Measurements from ENCODE around the gene SLC25A18.
"Not testable (repeated sequence)": the region's sequence is repeated elsewhere in the genome, so short reads cannot be mapped to it uniquely, and the experiment has no call there.

Gene SLC25A18

DNA sequence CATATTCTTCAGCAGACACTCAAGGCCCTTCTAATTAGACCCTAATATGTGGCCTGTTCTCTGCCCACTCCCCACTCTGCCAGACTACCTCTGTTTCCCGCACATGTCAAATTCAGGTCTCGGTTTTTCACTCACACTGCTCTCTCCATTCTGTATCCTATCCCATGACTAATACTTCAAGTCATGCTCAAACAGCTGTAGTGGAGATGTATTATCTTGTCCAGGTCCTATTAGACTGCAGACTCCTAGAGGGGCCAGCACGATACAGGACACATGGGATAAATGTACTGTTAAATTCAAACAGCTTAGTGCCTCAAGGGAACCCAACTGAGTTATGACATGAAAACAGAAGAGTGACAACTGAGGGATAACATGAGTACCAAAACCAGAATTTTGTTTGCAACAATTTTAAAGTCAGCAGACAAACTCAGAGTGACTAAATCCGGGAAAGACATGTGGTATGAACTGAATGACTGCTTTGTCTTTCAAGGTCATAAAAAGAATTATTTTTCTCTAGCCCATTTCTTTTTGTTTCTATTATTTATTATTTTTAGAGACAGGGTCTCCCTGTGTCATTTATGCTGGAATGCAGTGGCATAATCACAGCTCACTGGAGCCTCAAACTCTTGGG lies 44.7 kb downstream of the SLC25A18 start:
- DNase-seq (ENCODE audit: low read depth): no peak

DNA sequence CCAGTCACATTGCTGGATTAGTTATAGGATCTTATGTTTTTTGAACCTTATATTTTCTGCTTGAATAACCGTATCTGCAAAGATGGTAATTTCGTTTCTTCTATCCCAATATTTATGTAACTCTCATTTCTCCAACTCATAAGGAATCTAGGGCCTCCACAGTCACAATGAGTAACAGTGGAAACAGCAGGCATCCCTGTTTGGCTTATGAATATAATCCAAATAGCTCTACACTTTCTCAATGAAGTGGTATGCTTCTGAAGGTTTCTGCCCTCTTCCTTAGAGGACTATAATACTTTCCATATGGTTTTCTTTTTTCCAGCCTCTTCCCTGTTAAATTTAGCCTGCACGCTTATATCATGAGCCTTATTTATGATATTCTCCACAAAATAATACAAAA lies 48.8 kb downstream of the SLC25A18 start:
- DNase-seq (ENCODE audit: low read depth): no peak

DNA sequence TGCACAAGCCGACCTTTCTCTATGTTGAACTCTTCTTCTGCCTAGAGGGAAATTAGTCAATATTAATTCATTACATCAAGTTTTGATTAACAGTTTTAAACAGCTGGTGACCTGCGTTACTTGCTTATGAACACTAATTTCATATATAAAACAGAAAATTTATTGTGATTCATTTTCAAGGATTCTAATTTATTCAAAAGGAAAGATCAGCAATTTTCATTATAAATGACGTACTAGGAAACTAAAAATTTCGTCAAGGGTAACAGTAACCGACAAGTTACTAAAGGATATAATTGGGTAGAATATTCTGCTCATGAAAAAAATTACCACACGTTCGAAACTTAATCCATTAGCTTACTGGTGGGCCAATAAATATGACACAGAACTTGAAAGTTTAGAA lies 50.0 kb downstream of the SLC25A18 start:
- DNase-seq (ENCODE audit: low read depth): no peak

DNA sequence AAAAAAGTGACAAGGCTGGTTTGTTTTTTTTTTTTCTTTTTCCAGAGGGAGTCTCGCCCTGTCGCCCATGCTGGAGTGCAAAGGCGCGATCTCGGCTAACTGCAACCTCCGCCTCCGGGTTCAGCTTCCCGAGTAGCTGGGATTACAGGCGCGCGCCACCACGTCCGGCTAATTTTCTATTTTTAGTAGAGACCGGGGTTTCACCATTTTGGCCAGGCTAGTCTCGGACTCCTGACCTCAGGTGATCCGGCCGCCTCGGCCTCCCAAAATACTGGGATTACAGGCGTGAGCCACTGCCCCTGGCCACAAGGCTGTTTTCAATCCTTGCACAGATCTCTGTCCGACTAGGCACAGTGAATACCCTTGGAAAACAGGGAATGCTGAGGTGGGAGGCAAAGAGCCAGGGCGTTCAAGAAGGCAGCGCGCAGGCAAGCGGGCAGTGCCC lies 64.7 kb downstream of the SLC25A18 start:
- DNase-seq (ENCODE audit: low read depth): no peak

DNA sequence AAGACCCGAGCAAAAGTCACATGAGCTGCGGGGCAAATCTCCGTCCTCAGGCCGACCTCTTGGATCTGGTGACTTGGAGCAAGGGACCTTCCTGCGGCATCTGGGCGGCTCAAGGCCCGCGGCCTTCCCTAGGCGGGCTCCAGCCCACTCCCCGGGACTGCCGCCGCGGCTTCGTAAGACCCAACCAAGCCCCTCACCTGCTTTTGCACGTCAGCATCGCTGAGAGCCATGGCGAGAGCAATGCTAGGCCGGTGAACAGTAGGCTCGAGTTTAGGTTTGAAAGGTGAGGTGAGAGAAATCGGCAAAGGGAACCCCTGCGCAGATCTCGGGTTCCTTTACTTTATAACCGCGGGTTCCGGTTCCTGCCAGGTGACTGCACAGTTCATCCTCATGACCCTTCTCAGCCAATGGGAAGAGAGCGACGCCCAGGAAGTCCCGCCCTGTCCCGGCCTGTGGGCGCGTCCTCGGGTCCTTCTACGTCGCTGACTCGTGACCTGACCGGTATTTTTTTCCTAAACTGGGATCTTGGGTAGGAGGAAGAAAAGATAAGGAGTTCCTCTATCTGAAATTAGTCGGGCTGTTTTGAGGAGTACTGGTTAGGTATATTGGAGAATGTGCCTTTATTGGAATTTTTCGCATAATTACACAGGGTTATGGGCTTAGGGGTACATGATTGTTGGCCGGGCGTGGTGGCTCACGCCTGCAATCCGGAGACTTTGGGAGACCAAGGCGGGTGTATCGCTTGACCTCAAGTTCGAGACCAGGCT lies 65.3 kb downstream of the SLC25A18 start, which contains the start of gene ATP6V1E1:
Gene ATP6V1E1 (minus strand): TSS at position 344 of the 767 bp plus-strand sequence. CDS start 114 bp downstream, at position 230.
- peak; percentile 93 for DNase-seq (ENCODE audit: low read depth)

DNA sequence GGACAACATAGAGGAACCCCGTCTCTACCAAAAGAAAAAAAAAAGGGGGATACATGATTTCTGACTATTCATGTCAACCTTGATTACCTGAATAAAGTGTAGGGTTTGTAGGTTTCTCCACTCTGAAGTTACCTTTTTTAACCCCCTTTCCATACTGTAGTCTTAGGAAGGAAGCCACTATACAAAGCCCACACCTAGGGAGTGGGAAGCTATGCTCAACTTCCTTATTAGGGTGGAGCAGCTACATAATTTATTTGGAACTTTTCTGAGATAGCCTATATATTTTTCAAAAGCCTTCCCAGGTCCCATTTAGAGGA lies 65.8 kb downstream of the SLC25A18 start:
- DNase-seq (ENCODE audit: low read depth): no peak

DNA sequence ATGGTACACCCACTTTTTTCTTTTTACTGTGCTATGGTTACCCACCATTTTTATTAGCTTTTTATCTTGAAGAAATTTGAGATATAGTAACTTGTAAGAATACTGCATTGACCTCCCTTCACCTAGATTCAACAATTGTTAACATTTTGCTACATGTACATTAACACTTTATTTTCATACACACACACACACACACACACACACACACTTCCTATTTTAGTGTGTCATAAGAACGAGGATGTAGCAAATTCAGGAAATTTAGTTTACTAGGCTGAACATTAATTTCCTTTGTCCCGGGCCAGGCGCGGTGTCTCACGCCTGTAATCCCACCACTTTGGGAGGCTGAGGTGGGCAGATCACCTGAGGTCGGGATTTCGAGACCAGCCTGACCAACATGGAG lies 66.3 kb downstream of the SLC25A18 start:
- DNase-seq (ENCODE audit: low read depth): no peak

DNA sequence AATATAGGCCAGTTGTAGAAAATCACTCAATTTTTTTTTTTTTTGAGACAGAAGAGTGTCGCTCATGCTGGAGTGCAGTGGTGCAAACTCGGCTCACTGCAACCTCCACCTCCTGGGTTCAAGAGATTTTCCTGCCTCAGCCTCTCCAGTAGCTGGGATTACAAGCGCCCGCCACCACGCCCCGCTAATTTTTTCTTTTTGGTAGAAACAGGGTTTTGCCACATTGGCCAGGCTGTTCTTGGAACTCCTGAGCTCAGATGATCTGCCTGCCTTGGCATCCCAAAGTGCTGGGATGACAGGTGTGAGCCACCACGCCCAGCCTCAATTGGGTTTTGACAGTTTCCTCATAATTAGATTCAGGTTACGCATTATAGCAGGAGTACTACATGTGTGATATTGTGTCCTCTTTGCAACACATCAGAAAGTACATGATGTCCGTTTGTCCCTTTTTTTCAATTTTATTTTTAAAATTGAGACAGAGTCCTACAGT lies 67.8 kb downstream of the SLC25A18 start:
- DNase-seq (ENCODE audit: low read depth): no peak

DNA sequence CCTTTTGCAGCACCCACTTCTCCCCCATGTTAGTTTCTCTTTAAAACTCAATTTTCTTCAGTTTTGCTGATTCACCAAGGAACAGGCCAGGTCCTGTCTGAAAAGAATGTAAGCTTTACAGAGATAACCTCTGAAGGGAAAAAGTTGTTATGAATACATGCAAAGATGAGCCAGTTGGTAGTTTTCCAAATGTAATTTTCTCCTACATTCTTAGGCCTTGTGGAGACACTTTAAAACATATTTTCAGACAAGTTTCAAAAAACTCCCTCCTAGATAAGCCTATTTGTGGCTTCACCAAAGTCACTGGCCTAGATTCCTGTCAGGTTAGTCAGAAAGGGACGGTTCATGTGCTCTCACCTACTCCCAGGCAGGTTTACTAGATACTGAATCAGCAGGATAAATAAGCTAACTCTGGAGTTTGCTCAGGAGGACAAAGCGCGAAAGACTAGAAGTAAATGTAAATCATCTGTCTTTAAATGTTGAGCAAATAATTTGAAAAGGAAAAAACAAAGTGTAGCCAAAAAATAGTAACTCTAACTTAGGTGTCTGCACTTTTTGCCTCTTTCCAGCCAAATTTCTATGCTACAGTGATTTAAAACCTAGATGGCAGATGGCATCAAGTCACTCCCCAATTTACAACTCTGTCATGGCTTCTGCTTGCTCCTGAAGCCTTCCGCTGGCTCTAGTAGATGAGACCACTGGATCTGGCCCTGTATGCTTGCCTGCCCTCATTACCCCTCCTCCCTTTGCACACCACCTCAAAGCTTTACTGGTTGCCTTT lies 70.1 kb downstream of the SLC25A18 start:
- DNase-seq (ENCODE audit: low read depth): no peak

DNA sequence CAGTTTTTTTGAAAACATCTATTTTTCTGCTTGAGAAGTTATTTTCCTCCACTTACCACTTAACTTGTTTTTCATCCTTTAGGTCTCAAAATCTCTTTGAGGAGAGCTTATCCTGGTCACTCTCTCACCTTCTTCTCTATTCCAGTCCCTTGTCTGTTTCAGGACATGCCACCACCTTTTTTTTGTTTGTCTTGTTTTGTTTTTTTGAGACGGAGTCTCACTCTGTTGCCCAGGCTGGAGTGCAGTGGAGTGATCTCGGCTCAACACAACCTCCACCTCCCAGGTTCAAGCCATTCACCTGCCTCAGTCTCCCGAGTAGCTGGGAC lies 70.7 kb downstream of the SLC25A18 start:
- DNase-seq (ENCODE audit: low read depth): no peak

DNA sequence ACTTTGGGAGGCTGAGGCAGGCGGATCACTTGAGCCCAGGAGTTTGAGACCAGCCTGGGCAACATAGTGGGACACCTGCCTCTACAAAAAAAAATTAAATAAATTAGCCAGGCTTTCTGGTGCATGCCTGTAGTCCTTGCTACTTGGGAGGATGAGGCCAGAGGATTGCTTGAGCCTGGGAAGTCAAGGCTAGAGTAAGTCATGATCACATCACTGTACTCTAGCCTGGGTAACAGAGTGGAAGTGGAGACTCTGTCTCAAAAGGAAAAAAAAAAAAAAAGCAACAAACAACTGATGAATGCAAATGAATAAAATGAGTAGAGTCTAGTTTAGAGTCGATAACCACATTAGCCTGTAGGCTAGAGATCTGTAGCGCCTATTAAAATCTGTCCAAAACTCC lies 71.4 kb downstream of the SLC25A18 start:
- DNase-seq (ENCODE audit: low read depth): no peak

DNA sequence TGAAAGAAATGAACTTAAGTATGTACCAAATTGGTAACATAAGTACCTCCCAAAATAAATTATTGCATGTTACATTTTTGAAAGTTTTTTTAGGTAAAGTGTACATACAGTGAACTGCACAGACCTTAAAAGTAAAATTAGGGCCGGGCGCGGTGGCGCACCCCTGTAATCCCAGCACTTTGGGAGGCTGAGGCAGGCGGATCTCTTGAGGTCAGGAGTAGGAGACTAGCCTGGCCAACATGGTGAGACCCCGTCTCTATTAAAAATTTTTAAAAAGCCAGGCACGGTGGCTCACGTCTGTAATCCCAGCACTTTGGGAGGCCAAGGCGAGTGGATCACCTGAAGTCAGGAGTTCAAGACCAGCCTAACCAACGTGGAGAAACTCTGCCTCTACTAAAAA lies 73.6 kb downstream of the SLC25A18 start:
- DNase-seq (ENCODE audit: low read depth): not testable (repeated sequence)

DNA sequence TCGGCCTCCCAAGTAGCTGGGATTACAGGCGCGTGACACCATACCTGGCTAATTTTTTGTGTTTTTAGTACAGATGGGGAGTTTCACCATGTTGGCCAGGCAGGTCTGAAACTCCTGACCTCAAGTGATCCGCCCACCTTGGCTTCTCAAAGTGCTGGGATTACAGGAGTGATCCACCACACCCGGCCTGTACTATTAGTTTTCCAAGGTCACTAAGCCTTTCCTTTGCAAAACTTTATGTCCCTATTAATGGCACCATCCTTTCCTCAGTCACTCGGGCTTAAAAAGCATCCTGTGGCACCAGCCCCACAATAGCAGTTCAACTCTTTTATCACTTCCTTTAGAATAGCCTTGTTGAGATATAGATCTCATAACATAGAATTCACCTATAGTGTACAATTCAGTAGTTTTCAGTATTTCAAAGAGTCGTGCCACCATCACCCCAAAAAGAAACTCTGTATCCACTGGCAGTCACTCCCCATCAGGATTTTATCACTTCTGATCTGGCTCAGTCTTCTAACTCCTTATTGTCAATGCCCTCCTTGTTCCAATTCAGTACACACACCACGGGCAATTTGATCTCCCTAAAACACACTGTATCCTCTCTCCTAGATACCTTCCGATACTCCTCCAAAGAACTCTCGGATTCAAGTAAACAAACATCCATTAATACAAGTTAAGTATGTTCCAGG lies 74.3 kb downstream of the SLC25A18 start:
- DNase-seq (ENCODE audit: low read depth): no peak

DNA sequence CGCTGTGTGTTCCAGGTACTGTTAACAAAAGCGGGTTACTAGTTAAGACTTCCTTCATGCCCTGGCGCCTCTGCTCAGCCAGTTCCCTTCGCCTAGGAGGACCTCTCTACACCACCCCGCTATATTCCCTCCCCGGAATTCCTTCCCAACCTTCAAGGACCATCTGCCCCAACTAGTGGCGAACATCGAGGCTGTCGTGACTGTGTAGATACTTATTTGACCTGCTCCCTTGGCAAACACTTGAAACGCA lies 74.8 kb downstream of the SLC25A18 start:
- no peak for DNase-seq (ENCODE audit: low read depth)

DNA sequence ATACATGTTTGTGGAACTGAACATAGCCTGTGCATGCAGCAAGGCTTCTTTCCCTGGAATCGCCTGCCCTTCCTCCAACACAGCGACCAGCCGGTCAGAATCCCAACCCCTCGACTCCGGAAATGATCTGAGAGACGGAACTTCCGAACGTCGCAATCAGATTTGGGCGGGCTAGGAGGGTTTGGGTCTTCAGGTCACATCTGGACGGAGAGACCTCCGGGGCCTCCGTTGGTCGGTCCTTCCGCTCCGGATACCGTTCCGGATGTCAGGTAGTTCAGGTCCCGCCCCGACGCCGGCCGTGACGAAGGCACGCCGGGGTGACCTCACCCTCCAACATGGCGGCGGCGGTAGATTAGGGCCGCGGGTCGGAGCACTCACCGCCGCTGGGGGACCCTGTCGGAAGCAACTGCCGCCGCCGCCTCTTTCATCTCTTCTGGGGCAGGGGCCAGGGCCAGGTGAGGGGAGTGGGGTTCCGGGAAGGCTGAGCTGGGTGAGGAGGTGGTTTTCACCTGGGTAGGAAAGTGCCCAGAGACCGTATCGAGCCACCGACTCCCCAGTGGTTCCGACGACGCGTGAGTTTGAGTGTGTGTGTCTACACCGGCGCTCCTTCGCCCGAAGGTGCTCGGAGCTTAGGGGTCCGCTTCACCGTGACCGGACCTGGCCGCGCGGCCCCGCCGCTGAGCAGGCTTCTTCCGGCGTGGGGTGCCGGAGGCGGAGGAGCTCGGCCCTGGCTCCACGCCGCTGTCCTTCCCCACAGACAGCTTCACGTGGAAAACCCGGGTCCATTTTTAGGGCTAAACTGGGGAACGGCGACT lies 75.3 kb downstream of the SLC25A18 start, which contains the start of gene BCL2L13:
Gene BCL2L13 (plus strand): TSS at position 326 of the 815 bp plus-strand sequence. CDS start 16,955 bp downstream, outside the sequence.
- DNase-seq (ENCODE audit: low read depth): peak; percentile 80

DNA sequence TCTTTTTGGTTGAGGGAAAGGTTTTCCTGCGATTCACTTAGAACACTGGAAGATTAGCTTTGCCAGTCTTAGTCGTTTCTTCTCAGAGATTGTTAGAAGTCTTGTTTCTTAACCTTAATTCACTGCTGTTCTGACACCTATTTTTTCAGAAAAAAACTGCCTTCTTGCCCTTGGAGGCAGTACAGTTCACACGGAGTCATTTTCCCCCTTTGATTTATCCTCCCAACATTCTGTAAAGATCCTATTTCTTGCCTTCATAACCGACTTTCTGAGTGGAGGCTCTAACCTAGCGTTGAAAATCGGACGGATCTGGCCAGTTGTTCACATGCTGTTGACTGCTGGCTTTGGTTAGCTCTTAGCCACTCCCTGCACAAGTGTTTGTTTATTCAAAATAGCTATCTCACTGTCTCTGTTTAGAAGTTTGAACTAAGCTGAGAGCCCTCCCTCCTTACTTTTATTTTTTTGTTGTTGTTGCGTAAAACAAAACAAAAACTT lies 76.0 kb downstream of the SLC25A18 start:
- DNase-seq (ENCODE audit: low read depth): no peak
